ENCODE data around the gene C19orf85.
A peak's percentile ranks its signal among the peaks of the same experiment; 100 is the strongest.

C19orf85 gene

DNA sequence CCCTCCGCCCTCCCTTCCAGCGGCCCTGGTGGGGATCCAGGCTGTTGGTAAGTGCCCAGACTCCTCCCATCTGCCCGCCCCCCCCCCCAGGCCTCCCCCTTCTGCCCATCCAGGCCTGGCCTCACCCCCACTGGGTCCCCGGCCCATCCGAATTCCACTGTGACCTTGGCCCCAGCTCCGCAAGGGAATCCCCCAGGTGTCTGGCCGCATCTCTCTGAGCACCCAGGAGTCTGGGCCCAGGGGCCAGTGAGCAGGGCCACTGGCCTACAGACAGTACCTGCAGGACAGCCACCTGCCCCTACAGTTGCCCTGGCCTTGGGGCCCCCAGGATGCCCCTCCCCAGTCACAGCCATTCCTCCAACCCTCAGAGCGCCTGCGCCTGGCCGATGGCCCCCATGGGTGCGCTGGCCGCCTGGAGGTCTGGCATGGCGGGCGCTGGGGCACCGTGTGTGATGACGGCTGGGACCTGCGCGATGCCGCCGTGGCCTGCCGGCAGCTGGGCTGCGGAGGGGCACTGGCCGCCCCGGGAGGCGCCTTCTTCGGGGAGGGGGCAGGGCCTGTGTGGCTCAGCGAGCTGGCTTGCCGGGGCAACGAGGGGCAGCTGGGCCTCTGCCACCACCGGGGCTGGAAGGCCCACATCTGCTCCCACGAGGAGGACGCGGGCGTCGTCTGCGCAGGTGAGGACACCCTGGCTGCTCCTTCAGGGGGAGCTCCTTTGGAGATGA lies 24.6 kb upstream of the C19orf85 start:
- DNase-seq: no peak

- DNase-seq: peak; percentile 77
Measured at GRCh38 chr19:55487924-55488687, 23.6 kb upstream of the C19orf85 start, which contains the start of gene SSC5D. Gene SSC5D, plus strand, starts transcription at chr19:55488436. Its CDS starts 154 bp downstream, at chr19:55488590.

GRCh38 chr19:55486971-55487923 lies 22.7 kb upstream of the C19orf85 start:
- peak; percentile 65 for DNase-seq

DNA sequence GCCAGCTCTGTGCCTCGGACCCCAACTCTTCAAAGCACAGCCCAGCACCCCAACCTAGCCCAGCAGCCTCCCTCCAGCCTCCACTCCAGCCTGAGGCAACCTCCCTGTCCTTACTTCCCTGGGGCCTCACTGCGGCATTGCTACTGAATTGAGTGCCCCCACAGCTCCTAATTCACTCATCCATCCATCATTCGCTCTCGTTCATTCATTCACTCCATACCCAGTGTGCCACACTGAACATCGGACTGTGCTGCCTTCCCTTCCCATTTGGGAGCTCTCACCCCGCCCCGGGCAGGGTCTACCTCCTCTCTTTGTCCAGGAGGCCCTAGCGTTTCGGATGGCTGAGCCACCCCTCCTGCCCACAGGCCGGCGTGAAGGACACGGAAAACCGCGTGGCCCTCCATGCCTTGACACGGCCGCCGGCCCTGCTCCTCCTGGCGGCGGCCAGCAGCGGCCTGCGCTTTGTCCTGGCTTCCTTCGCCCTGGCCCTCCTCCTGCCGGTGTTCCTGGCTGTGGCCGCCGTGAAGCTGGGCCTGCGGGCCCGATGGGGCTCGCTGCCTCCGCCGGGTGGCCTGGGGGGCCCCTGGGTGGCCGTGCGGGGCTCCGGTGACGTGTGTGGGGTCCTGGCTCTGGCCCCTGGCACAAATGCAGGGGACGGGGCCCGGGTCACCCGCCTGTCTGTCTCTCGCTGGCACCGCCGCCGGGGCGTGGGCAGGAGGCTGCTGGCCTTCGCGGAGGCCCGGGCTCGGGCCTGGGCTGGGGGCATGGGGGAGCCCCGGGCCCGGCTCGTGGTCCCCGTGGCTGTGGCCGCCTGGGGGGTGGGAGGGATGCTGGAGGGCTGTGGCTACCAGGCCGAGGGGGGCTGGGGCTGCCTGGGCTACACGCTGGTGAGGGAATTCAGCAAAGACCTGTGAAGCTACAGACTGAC lies 21.8 kb upstream of the C19orf85 start:
- no peak for DNase-seq

DNA sequence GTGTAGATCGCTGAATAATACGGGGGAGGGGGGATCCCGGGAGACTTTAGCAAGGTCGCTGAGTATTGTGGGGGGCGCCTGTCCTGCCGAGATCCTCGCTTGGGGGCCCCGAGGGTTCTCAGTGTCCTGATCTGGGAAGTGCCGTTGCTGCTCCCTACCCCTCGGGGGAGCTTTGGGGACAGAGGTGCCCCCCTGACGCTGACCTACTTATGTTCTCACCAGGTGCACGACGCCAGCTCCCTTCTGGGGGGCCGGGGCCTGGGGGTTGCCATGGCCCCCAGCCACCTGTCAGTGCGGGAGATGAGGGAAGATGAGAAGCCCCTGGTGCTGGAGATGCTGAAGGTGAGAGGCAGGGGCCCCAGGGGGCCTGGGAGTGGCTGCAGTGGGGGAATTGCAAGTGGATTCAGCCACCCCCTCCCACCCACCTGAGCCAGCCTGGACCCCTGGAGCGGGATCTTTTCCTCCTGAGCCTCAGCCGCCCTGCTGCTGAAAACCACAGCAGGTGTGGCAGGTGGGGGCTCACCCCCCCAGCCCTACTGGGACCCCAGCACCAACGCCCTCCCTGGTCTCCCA lies 21.0 kb upstream of the C19orf85 start:
- DNase-seq: peak; percentile 80

DNA sequence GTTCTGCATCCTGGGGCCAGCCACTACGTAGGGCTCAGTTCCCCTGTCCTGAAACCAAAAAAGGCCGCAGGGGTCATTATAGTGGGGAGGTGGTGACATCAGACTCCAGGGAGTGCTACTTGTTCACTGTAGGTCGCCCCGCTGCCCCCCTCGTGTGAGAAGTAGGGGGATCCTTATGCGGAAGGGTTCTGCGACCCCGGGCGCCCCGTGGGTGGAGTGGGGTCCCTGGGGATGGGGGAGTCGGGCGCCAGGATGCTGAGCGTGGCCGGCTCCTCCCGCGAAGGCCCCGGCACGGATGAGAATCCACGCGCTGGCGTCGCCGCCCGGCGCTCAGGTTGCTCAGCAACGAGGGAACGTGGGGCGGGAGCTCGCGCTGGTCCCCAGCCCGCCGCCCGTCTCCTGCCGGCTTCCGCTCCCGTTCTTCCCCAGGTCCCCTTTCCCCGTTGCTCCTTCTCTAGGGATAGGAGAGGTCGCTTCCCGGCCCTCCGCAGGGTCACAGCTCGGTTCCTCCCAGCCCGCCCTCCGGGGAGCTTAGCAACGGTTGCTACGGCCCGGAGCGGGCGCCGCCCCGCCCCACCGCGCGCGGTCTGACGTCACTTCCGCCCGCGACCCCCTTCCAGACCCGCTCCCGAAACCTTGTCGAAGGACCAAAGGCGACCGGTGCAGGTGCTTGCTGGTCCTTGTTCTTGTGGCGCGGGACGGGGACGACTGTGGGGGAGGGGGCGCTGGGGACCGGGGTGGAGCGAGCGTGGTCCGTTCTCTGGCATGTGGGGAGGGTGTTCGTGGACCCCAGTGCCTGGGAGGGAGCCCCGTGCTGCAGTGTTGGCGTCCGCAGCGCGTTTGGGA lies 20.3 kb upstream of the C19orf85 start, which contains the start of gene NAT14:
NAT14 (plus strand) TSS at position 596 of the 846 bp plus-strand sequence. CDS start 521 bp downstream, outside the sequence.
- peak; percentile 90 for DNase-seq

- DNase-seq: peak; percentile 16
Measured at GRCh38 chr19:55483706-55484592, 19.4 kb upstream of the C19orf85 start.

GRCh38 chr19:55482967-55483705 lies 18.6 kb upstream of the C19orf85 start:
- DNase-seq: no peak

DNA sequence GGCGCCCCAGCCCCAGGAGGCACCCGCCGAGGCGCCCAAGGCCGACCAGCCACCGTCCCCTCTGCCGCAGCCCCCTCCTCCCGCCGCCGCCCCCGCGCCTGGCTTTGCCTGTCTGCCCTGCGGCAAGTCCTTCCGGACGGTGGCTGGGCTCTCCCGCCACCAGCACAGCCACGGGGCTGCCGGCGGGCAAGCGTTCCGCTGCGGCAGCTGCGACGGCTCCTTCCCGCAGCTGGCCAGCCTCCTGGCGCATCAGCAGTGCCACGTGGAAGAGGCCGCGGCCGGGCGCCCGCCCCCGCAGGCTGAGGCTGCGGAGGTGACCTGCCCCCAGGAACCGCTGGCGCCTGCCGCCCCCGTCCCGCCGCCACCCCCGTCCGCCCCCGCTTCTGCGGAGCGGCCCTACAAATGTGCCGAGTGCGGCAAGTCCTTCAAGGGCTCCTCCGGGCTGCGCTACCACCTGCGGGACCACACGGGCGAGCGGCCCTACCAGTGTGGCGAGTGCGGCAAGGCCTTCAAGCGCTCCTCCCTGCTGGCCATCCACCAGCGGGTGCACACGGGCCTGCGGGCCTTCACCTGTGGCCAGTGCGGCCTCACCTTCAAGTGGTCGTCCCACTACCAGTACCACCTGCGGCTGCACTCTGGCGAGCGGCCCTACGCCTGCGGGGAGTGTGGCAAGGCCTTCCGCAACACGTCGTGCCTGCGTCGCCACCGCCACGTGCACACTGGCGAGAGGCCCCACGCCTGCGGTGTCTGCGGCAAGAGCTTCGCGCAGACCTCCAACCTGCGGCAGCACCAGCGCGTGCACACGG lies 17.8 kb upstream of the C19orf85 start:
- no peak for DNase-seq

GRCh38 chr19:55481794-55482155 lies 17.2 kb upstream of the C19orf85 start:
- DNase-seq: no peak

DNA sequence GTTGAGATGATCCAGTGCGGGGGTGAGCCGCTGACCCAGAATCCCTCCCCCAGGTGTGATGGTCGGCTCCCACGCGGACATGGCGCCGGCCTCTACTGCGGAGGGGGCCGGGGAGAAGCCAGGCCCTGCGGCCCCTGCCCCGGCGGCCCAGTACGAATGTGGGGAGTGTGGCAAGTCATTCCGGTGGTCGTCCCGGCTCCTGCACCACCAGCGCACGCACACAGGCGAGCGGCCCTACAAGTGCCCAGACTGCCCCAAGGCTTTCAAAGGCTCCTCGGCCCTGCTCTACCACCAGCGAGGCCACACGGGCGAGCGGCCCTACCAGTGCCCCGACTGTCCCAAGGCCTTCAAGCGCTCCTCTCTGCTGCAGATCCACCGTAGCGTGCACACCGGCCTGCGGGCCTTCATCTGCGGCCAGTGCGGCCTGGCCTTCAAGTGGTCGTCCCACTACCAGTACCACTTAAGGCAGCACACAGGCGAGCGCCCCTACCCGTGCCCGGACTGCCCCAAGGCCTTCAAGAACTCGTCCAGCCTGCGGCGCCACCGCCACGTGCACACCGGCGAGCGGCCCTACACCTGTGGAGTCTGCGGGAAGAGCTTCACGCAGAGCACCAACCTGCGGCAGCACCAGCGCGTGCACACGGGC lies 16.7 kb upstream of the C19orf85 start:
- DNase-seq: no peak

DNA sequence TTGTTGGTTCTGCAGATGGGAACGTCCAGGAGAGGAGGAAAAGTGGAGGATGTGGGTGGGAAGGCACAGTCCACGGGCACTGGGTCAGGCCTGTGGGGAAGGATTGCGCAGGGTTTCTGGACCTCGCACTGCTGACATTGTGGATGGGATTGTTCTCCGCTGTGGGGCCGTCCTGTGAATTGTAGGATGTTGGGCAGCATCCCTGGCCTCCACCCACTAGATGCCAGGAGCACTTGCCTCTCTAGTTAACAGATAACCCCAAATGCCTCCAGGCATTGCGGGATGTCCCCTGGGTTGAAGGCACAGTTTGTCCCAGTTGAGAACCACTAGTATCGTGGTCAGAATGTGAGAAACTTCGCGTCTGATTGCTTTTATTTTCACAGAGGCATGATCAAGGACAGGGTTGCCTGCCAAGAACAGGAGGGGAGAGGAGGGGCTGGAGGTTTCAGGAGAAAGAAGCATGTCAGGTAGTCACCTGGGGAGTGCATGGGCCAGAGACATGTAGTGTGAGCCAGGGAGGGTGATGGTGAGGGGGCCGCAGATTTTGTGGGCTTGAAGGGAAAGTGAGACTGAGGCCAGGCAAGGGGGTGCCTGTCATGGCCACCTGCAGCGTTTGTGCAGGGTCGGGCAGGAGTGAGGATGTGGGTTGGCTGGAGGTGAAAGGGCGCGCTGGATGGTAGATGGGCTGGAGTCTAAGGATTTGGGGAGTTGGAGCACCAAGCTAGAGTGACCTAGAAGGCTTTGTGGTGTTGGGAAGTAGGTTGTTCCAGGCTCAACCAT lies 15.1 kb upstream of the C19orf85 start:
- DNase-seq: no peak

DNA sequence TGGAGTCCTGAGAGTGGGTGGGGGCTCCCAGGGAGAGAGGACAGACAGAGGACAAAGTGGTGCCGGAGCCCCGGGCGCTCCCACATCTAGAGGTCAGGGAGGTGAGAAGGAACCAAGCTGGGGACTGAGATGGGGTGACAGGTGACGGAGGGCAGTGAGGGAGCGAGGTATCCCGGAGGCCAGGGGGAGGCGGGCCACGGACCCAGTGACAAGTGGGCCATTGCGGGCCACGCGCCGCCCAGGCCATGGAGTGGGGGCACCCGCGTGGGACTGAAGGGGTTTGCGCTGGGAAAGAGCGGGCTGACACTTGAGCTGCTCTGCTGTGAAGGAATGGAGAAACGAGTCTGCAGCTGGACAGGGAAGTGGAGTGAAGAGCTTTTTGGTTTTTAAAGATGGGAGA lies 14.5 kb upstream of the C19orf85 start:
- DNase-seq: no peak

DNA sequence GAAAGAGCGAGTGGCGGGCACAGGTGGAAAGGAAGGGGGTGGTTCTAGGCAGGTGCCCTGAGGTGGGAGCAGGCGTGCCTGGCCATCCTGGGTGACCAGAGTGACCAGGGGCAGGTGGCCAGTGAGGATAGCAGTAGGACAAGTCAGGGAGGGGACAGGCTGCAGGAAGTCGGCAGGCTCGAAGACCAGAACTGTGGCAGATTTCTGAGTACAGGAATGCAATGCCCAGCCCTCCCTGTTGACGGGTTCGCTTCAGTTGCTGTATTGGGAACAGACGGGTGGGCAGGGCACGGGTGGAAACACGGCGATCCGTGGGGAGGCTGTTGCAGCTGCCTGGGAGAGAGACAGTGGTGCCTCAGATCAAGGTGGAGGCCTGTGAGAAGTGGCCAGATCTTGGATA lies 13.8 kb upstream of the C19orf85 start:
- no peak for DNase-seq

DNA sequence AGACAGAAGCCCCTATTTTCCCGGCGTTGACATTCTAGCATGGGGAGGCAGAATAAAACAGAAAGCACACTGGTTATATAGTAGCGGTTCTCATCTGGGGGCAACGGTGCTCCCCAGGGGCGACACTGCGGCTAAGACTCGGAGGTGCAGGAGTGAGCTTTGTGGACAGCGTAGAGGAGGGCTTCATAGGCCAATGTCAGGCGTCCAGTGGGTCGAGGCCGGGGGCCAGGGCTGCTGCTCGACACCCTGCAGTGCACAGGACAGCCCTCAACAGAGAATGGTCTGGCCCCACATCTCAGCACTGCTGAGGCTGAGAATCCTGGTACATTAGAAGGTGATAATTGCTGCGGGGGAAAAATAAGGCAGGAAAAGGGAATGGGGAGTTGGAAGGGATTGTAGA lies 13.4 kb upstream of the C19orf85 start:
- peak; percentile 32 for DNase-seq

DNA sequence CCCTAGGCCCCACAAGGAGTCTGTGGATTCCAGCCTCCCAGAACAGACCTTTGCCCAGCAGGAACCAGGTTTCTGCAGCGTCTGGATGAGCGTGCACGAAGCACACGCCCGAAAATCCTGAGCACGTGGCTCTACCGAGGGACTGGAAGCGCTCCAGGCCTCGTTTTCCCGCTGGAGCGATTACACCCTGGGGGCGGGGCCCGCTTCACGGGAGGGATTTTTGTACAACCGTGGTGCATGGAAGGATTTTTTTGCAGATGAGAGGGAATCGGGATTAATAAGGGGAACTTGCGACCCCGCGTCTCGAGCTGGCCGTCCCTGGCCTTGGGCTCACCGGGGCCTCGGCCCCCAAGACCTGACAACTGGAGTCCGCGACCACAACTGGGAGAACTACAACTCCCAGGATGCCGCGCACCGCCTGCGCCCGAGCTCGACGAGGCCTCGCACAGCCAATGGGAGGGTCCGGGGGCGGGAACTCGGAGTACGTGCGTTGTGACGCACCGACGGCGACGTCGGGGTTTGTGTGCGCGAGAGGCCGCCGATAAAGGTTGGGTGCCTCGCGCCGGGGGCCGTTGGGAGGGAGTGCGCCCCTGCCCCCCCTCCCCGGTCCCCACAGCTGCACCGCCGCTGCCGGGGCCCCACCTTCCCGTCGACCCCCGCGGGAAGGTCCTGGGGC lies 11.7 kb upstream of the C19orf85 start, which contains the start of gene ZNF628:
ZNF628 (plus strand) TSS at position 518 of the 676 bp plus-strand sequence. CDS start 3,294 bp downstream, outside the sequence.
- peak; percentile 99 for DNase-seq
